OCI-LY3 (cell line): ENCODE results near the gene RAMP1.

Source experiments
- CTCF ChIP-seq: fragments of 200-600, 300-600 bp; sonication (generic); IDR thresholded peaks from 2 replicates; pipeline ENCODE4 v1.5.1; 2014; ENCODE audit warnings: antibody characterized with exemption, low read length, low read depth
- EZH2phosphoT487 ChIP-seq: fragments of 200-600 bp; shearing (Covaris generic); IDR thresholded peaks from 2 replicates; pipeline ENCODE4 v1.6.1; 2018; ENCODE audit warnings: antibody characterized with exemption, mixed run types, low read depth

GRCh38 chr2:237894986-237895543 is 35.6 kb downstream of the RAMP1 start:
- no peak for TF ChIP-seq CTCF
- TF ChIP-seq EZH2phosphoT487: no peak
